ENCODE results near the gene OR2V2. TPM values are rescaled to one million over a fixed set of nuclear protein-coding genes. Genes with fewer than 3 reads are reported as not detected.
"Not testable (repeated sequence)": the region's sequence is repeated elsewhere in the genome, so short reads cannot be mapped to it uniquely, and the experiment has no call there.

OR2V2 gene
- polyA plus RNA-seq, 3 donors, result 0.03 TPM; not detected in 2

GRCh38 chr5:181113572-181113971 is 33.8 kb upstream of the OR2V2 start:
- DNase-seq (ENCODE audit: extremely low read depth in 1 of 11, low read depth in 9 of 11, low spot score in 4 of 11), result not testable (repeated sequence)

GRCh38 chr5:181114284-181114843 is 33.0 kb upstream of the OR2V2 start:
- no peak for DNase-seq (ENCODE audit: extremely low read depth in 1 of 11, low read depth in 9 of 11, low spot score in 4 of 11)

- peak in 8 of 11 donors; percentile 29 to 55 (median 40) for DNase-seq (ENCODE audit: extremely low read depth in 1 of 11, low read depth in 9 of 11, low spot score in 4 of 11)
These were observed 32.3 kb upstream of the OR2V2 start for GRCh38 chr5:181114844-181115778.

- no peak for DNase-seq (ENCODE audit: extremely low read depth in 1 of 11, low read depth in 9 of 11, low spot score in 4 of 11)
These were observed 29.0 kb upstream of the OR2V2 start for GRCh38 chr5:181118369-181118768.

DNA sequence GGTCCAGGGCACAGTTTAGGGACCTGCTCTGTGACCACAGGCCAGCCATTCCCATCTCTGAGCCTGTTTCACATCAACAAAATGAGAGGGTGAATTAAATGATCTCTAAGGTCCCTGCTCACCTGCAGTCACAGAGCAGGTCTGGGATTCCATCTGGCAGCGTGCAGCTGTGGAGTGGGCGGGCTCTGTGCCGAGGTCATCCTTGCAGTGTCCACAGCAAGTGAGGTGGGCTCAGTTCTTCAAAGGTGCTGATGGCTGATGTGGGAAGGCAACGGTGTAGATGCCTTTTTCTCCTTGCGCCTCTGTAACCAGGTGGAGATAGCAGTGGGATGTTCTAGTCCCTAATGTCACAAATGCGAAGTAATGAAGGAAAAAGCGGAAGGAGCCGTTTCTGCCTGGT is 28.3 kb upstream of the OR2V2 start:
- no peak for DNase-seq (ENCODE audit: extremely low read depth in 1 of 11, low read depth in 9 of 11, low spot score in 4 of 11)

DNA sequence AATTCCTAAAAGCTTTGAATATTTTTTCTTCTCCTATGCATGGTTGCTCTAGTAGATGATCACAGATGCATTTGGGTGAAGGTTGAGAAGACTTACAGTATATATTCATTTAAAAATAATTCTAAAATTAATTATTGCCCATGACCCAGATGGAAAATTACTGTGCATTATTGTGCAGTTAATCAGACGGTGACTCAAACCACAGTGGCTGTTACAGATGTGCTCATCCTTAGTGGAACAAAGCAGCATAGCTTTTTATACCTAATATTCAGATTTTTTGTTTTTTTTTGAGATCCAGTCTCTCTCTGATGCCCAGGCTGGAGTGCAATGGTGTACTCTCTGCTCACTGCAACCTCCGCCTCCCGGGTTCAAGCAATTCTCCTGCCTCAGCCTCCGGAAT is 27.1 kb upstream of the OR2V2 start:
- DNase-seq (ENCODE audit: extremely low read depth in 1 of 11, low read depth in 9 of 11, low spot score in 4 of 11), result no peak

DNA sequence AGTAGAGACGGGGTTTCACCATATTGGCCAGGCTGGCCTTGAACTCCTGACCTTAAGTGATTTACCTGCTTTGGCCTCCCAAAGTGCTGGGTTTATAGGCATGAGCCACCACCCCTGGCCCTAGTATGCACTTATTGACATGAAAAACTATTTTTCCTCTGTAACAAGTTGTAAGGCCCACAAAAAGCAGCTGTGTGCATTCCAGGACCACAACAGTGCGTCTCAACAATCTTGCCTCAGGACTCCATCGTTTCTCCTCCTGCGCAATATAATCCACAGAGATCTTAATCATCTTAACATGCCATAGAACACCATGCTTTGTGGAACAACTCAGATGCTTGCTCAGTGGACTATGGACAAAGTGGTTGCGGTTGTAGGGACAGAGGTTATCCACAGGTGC is 26.6 kb upstream of the OR2V2 start:
- DNase-seq (ENCODE audit: extremely low read depth in 1 of 11, low read depth in 9 of 11, low spot score in 4 of 11), result no peak

DNA sequence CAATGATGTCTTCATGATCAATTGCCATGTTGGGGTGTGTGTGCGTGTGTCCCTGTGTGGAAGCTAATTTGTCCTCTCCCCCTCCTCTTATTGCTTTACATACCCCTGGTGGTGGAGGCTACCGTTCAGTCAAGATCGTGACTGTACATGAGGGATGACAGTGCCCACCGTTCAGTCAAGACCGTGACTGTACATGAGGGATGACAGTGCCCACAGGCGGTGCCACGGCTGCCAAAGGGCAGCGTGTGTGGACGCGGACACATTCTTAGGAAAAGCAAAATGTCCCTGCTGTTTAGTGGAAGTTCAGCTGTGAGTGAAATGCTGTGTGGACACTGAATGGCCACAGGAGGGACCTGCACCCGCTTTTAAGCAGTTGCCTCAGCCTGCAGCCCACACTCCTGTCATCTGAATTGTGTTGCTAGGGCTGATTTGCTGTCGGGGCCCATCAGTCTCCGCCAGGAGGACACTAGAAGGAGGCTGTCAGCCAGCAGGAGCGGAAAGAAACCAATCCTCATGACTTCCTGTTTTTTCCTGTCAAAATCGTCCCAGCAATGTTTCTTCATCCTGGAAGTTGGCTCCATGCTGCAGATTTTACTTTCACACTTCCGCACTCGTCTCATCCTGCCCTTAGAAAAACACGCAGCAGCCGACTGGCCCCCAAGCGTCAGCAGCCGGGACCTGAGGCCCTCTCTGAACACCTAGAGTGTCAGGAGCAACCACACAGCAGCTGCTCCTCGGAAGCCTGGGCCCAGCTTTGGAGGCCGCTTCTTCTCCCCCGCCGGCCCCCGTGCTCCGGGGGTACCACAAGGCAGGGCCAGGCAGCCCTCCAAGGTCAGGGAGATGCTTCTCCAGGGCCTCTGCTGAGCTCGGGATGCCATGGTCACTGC is 25.5 kb upstream of the OR2V2 start:
- DNase-seq (ENCODE audit: extremely low read depth in 1 of 11, low read depth in 9 of 11, low spot score in 4 of 11), result no peak

- no peak for DNase-seq (ENCODE audit: extremely low read depth in 1 of 11, low read depth in 9 of 11, low spot score in 4 of 11)
These were observed 22.9 kb upstream of the OR2V2 start for GRCh38 chr5:181124526-181124925.

- no peak for DNase-seq (ENCODE audit: extremely low read depth in 1 of 11, low read depth in 9 of 11, low spot score in 4 of 11)
These were observed 20.5 kb upstream of the OR2V2 start for GRCh38 chr5:181126841-181127240.

- DNase-seq (ENCODE audit: extremely low read depth in 1 of 11, low read depth in 9 of 11, low spot score in 4 of 11), result no peak
These were observed 19.9 kb upstream of the OR2V2 start for GRCh38 chr5:181127456-181127855.

DNA sequence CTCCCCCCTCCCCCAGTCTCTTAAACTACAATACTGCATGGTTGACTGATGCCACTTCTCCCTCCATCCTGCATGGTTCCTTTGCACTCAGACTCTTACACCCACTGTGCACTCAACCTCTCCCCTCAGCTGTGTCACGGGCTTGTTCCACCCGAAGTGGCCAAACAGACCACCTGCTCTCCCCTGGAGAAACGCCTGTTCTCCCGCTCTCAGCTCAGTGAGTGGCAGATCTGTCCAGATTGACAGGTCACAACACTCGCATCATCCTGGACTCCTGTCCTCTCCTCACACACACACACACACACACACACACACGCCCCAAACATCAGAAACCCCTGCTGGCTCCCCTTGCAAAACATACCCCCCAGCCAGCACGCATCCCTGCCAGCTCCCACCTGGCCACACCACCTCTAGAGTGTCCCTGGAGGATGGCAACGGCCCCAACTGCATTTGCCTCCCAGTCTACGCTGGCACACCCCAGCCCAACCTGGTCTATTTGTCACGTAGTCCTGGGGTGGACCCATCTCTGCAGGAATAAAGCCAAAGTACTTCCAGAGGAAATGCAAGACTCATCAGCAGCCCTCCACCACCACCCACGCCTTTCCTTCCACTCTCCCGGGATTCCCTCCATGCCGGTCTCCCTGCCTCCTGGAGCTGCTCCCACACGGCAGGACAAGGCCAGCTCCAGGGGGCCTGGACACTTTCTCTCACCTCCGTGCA is 19.3 kb upstream of the OR2V2 start:
- no peak for DNase-seq (ENCODE audit: extremely low read depth in 1 of 11, low read depth in 9 of 11, low spot score in 4 of 11)

DNA sequence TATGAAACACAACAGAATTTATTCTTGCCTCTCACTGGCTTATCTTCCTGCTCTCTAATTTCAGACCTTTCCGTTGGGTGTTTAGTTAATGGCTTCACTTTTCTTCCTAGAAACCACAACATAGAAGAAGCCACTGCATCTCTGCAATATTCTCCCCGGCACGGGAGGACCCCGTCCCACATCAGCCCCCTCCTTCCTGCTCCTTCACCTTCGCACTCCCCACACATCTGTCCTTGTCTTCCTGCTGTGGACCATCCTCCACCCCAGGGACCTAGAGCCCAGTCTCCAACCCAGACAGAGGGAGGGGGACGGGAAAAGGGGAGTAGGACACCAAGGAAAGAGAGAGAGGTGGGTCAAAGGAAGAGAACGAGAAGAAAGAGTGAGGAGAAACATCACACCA is 17.8 kb upstream of the OR2V2 start:
- DNase-seq (ENCODE audit: extremely low read depth in 1 of 11, low read depth in 9 of 11, low spot score in 4 of 11), result no peak

- not testable (repeated sequence) for DNase-seq (ENCODE audit: extremely low read depth in 1 of 11, low read depth in 9 of 11, low spot score in 4 of 11)
These were observed 17.3 kb upstream of the OR2V2 start for GRCh38 chr5:181130081-181130480.

- no peak for DNase-seq (ENCODE audit: extremely low read depth in 1 of 11, low read depth in 9 of 11, low spot score in 4 of 11)
These were observed 16.4 kb upstream of the OR2V2 start, which contains the start of gene OR2V1 for GRCh38 chr5:181130832-181131496. OR2V1 (minus strand) TSS chr5:181131169; CDS start chr5:181125304, 5,865 bp downstream.

GRCh38 chr5:181131514-181131913 is 15.9 kb upstream of the OR2V2 start:
- no peak for DNase-seq (ENCODE audit: extremely low read depth in 1 of 11, low read depth in 9 of 11, low spot score in 4 of 11)

DNA sequence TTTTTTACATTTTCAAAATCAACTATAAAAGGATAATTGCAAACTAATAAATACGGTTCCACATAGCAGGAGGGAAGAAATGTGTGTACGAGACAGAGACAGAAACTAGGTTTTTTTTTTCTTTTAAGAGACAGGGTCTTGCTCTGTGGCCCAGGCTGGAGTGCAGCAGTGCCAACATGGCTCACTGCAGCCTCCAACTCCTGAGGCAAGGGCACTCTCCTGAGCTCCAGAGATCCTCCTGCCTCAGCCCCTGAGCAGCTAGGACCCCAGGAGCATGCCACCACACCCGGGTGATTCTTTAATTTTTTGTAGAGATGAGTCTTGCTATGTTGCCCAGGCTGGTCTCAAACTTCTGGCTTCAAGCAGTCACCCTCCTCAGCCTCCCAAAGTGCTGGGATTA is 14.3 kb upstream of the OR2V2 start:
- DNase-seq (ENCODE audit: extremely low read depth in 1 of 11, low read depth in 9 of 11, low spot score in 4 of 11), result no peak

GRCh38 chr5:181133610-181134231 is 13.7 kb upstream of the OR2V2 start:
- DNase-seq (ENCODE audit: extremely low read depth in 1 of 11, low read depth in 9 of 11, low spot score in 4 of 11), result no peak
